HL-60 (cell line): ENCODE data around the gene TRAPPC12.

Experiments used
- CTCF ChIP-seq: IDR thresholded peaks from one replicate; pipeline ENCODE4 v1.5.1; 2011; ENCODE audit warnings: low read length, control low read depth, inconsistent platforms; ENCODE audit not compliant: insufficient read depth
- POLR2AphosphoS5 ChIP-seq: IDR thresholded peaks from 2 replicates; pipeline ENCODE4 v1.6.1; 2012; ENCODE audit warnings: low read depth

- TF ChIP-seq CTCF (no peak), POLR2AphosphoS5 (no peak)
These were observed 12.7 kb downstream of the TRAPPC12 start for GRCh38 chr2:3392216-3392615.
